Esophagus muscularis mucosa (tissue), 4 donors: ENCODE data around the gene FCGBP. TPM values are rescaled to one million over a fixed set of nuclear protein-coding genes. Genes with fewer than 3 reads are reported as not detected.
A peak's percentile ranks its signal among the peaks of the same experiment; 100 is the strongest.

Source experiments
- DNase-seq: peaks from one replicate; pipeline ENCODE4 v3.0.0-alpha.2; 2017; ENCODE audit errors: extremely low spot score
- H3K27ac ChIP-seq, 4 donors: fragments of 200-600 bp; sonication (generic); replicated peaks in 1 of 4; 1 replicate in 3 of 4; 2 replicates in 1 of 4; pipeline ENCODE4 v1.5.1; 2016 to 2019; ENCODE audit warnings: mild to moderate bottlenecking in 1 of 4
- H3K27me3 ChIP-seq, 4 donors: fragments of 200-600 bp; sonication (generic); one replicate each; pipeline versions ENCODE4 v1.5.1 to v1.6.0; 2016 to 2019
- H3K36me3 ChIP-seq, 4 donors: fragments of 200-600 bp; sonication (generic); one replicate each; pipeline ENCODE4 v1.5.1; 2016 to 2019
- H3K4me1 ChIP-seq, 4 donors: fragments of 200-600 bp; sonication (generic); one replicate each; pipeline ENCODE4 v1.5.1; 2016 to 2019
- H3K4me3 ChIP-seq, 4 donors: fragments of 200-600 bp; sonication (generic); 1 replicate in 2 of 4; 2 replicates in 2 of 4; pipeline ENCODE4 v1.5.1; 2016 to 2019; ENCODE audit warnings: mild to moderate bottlenecking in 4 of 4, moderate library complexity in 1 of 4
- H3K9me3 ChIP-seq, 4 donors: fragments of 200-600 bp; sonication (generic); 1 replicate in 3 of 4; 2 replicates in 1 of 4; pipeline ENCODE4 v1.5.1; 2016 to 2019
- EP300 ChIP-seq: sonication (generic); formaldehyde crosslinking; IDR thresholded peaks from one replicate; pipeline ENCODE4 v1.6.1; 2017; ENCODE audit warnings: antibody characterized with exemption
- POLR2A ChIP-seq: fragments of 450-650 bp; IDR thresholded peaks from one replicate; pipeline ENCODE4 v1.6.1; 2017; ENCODE audit warnings: antibody characterized with exemption, moderate library complexity, mild to moderate bottlenecking, low read depth
- POLR2AphosphoS5 ChIP-seq, 2 donors: sonication (generic); formaldehyde crosslinking; IDR thresholded peaks; one replicate each; pipeline ENCODE4 v1.6.1; 2017; ENCODE audit warnings: antibody characterized with exemption in 2 of 2
- WGBS: methylation state at CpG from one replicate; pipeline ENCODE4 v1.1.5; 2018; 5-methylcytosine and 5-hydroxymethylcytosine counted together
- intact Hi-C: fragments of 100-400 bp; cut with DNase I; formaldehyde crosslinking; loops from one replicate; pipeline ENCODE4 v1.15.1; 2023
- total RNA-seq, 4 donors: library from RNA; depleted of rRNA; stranded (reverse); fragments of >200 nt; gene quantifications; one replicate each; pipeline versions ENCODE4 v1.1.0 to v1.2.1, GENCODE V29; 2016
- TF ChIP-seq, protein P1 (sequence below), 3 experiments: fragments of 200-600 bp in 2 of 3; fragments of 450-650 bp in 1 of 3; sonication (generic) in 2 of 3; IDR thresholded peaks; one replicate each; pipeline ENCODE4 v1.5.1; 2017 to 2019; ENCODE audit warnings: antibody characterized with exemption in 3 of 3, mild to moderate bottlenecking in 2 of 3, moderate library complexity in 1 of 3

FCGBP gene
- total RNA-seq, 4 donors from 2014 or later: 2.1 to 8.1 (median 4.4) TPM

DNA sequence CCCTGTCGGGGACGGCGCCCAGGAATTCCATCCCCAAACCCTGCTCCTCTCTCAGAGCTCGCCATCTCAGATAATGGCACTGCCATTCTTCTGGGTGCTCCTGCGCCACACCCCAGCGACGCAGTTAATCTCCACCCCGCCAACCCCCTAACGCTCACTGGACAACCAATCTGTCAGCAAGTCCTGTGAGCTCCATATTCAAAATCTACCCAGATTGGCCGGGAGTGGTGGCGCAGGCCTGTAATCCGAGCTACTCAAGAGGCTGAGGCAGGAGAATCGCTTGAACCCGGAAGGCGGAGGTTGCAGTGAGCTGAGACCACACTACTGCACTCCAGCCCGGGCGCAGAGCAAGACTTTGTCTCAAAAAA is 18.6 kb downstream of the FCGBP start:
- Histone ChIP-seq H3K36me3 (no peaks in the 10 kb centered on the region), H3K9me3 (peaks cover 0 to 9% (median 3%) of the 10 kb centered on the region in 4 donors), H3K4me1 (no peaks in the 10 kb centered on the region), H3K27ac (no peak overlapping the region), H3K27me3 (peaks cover 0 to 45% (median 0%) of the 10 kb centered on the region in 4 donors), H3K4me3 (no peak overlapping the region)
- WGBS: 68% methylated on average over 11 of the region's 17 CpGs
- peak; percentile 55 for DNase-seq
- no peak for TF ChIP-seq POLR2A
- no peak for TF ChIP-seq POLR2AphosphoS5 (IDR thresholded peaks at IDR 0.05)
- TF ChIP-seq, protein P1, sequence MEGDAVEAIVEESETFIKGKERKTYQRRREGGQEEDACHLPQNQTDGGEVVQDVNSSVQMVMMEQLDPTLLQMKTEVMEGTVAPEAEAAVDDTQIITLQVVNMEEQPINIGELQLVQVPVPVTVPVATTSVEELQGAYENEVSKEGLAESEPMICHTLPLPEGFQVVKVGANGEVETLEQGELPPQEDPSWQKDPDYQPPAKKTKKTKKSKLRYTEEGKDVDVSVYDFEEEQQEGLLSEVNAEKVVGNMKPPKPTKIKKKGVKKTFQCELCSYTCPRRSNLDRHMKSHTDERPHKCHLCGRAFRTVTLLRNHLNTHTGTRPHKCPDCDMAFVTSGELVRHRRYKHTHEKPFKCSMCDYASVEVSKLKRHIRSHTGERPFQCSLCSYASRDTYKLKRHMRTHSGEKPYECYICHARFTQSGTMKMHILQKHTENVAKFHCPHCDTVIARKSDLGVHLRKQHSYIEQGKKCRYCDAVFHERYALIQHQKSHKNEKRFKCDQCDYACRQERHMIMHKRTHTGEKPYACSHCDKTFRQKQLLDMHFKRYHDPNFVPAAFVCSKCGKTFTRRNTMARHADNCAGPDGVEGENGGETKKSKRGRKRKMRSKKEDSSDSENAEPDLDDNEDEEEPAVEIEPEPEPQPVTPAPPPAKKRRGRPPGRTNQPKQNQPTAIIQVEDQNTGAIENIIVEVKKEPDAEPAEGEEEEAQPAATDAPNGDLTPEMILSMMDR (IDR thresholded peaks at IDR 0.05): no peak
- TF ChIP-seq EP300: no peak
- intact Hi-C loops: no loop called here

DNA sequence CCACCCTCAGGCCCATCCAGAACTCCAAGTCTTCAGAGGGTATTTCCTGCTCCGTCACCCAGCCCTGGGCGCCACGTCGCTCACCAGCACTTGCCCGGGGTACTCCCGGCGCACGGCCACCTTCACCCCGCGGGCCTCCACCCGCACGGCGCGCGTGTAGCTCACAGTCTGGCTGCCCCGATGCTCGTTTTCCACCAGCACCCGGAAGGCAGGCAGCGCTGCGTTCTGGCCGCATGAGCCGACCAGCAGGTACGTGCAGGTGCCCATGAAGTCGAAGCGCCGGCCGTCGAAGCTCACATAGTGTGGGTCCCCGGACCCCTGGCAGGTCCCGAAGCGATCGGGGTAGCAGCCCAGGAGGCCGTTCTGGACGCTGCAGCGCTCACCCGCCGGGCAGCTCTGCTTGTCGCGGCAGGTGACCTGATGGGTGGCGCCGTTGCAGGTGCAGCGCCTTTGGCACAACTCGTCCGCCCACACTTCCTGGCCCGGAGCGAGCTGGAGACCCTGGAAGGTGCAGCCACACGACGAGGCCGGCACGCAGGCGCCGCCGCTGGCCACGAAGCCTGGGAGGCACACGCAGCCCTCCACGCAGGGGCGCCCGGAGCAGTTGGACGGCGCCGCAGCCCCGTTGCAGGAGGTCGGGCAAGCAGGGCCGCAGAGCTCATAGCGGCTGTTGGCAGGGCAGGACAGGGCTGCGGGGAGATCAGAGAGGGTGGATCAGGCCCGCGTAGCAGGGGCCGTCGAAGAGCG is 19.2 kb downstream of the FCGBP start:
- Histone ChIP-seq H3K4me3 (no peak overlapping the region), H3K4me1 (no peaks in the 10 kb centered on the region), H3K27me3 (peaks cover 0 to 45% (median 0%) of the 10 kb centered on the region in 4 donors), H3K36me3 (no peaks in the 10 kb centered on the region), H3K9me3 (peaks cover 0 to 9% (median 3%) of the 10 kb centered on the region in 4 donors), H3K27ac (no peak overlapping the region)
- TF ChIP-seq, protein P1 (IDR thresholded peaks at IDR 0.05): no peak
- TF ChIP-seq POLR2A (no peak), EP300 (no peak), POLR2AphosphoS5 (IDR thresholded peaks at IDR 0.05) (no peak)
- intact Hi-C loops: no loop called here
- DNase-seq: peak; percentile 75
- 62% methylated on average over 39 of the region's 71 CpGs for WGBS

DNA sequence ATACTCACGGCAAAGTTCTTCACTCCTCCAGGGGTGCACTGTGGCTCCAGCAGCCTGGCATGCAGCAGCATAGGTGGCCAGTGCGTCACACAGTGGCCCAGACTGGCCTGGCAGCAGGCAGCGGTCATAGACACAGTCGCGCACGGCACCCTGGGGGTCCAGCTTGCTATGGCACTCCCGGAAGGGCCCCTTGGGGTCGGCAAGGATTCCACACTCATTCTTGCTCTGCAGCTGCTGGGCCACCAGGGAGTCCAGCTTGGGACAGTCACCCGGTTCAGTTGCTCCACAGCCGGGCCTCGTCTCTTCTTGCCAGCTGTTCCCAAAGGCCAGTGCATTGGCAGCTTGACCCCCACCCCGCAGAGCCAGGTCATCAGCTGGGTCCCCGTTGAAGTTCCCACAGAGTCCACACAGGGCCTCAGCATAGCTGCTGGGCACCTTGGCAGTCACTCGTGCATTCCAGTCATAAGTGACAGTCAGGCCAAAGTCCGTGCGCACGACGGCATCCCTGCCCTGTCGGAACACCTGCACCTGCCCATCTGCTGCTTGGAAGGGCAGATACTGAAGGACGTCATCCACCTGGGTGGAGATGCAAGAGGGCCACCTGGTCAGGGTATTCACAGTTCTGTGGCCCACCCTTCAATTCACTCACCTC is 20.6 kb downstream of the FCGBP start:
- intact Hi-C loops: no loop called here
- Histone ChIP-seq H3K9me3 (no peaks in the 10 kb centered on the region), H3K4me1 (no peaks in the 10 kb centered on the region), H3K4me3 (no peak overlapping the region), H3K27me3 (peaks cover 0 to 45% (median 0%) of the 10 kb centered on the region in 4 donors), H3K36me3 (no peaks in the 10 kb centered on the region), H3K27ac (no peak overlapping the region)
- DNase-seq: no peak
- 91% methylated on average over 14 of the region's 20 CpGs for WGBS
- TF ChIP-seq POLR2A: no peak
- TF ChIP-seq, protein P1 (IDR thresholded peaks at IDR 0.05): no peak
- TF ChIP-seq EP300: no peak
- no peak for TF ChIP-seq POLR2AphosphoS5 (IDR thresholded peaks at IDR 0.05)

DNA sequence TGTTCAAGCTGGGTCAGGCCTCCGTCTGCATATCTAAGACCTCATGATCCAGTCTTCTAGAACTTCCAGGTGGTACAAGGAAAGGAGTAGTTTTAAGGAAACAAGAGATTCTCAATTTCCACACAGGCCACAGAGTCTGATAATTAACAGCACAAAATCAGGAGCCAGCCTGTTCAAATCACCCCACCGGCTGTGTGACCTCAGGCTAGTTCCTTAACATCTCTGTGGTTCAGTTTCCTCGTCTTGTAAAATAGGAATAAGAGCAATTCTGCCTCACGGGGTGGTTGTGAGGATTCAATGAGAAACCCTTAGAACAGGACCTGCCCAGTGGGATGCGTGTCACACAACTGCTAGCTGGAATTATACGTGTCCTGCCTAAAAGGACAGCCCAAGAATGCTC is 25.6 kb downstream of the FCGBP start:
- Histone ChIP-seq H3K27ac (no peak overlapping the region), H3K4me1 (no peaks in the 10 kb centered on the region), H3K36me3 (no peaks in the 10 kb centered on the region), H3K4me3 (no peak overlapping the region), H3K9me3 (no peaks in the 10 kb centered on the region), H3K27me3 (peaks cover 0 to 4% (median 0%) of the 10 kb centered on the region in 4 donors)
- TF ChIP-seq EP300 (no peak), POLR2AphosphoS5 (IDR thresholded peaks at IDR 0.05) (no peak), POLR2A (no peak)
- TF ChIP-seq, protein P1 (IDR thresholded peaks at IDR 0.05): no peak
- intact Hi-C loops: no loop called here
- WGBS: 82% methylated on average over 6 of the region's 6 CpGs
- DNase-seq: no peak
